Measurements from ENCODE around the gene KIF25.
"Not testable (repeated sequence)": the region's sequence is repeated elsewhere in the genome, so short reads cannot be mapped to it uniquely, and the experiment has no call there.

The KIF25 gene

GRCh38 chr6:167988945-167989841, 8.3 kb upstream of the KIF25 start:
- Histone ChIP-seq H3K27ac (ENCODE audit: low read depth, low read length) (no peak overlapping the region), H3K27me3 (ENCODE audit: control insufficient read depth, insufficient read depth, low read length) (no peaks in the 10 kb centered on the region), H3K9ac (ENCODE audit: low read length) (no peak overlapping the region), H3K4me1 (ENCODE audit: control insufficient read depth, insufficient read depth, low read length) (no peaks in the 10 kb centered on the region), H3K4me3 (ENCODE audit: low read length) (no peak overlapping the region), H3K36me3 (ENCODE audit: control insufficient read depth, insufficient read depth, low read length) (no peaks in the 10 kb centered on the region)

GRCh38 chr6:167990016-167990945, 7.2 kb upstream of the KIF25 start:
- H3K9ac ChIP-seq (ENCODE audit: low read length) = no peak overlapping the region
- H3K27ac ChIP-seq (ENCODE audit: low read depth, low read length) = no peak overlapping the region
- H3K4me3 ChIP-seq (ENCODE audit: low read length) = no peak overlapping the region
- no peaks in the 10 kb centered on the region for H3K4me1 ChIP-seq (ENCODE audit: control insufficient read depth, insufficient read depth, low read length)
- H3K36me3 ChIP-seq (ENCODE audit: control insufficient read depth, insufficient read depth, low read length) = no peaks in the 10 kb centered on the region
- no peaks in the 10 kb centered on the region for H3K27me3 ChIP-seq (ENCODE audit: control insufficient read depth, insufficient read depth, low read length)

- H3K27ac ChIP-seq (ENCODE audit: low read depth, low read length) = no peak overlapping the region
- H3K36me3 ChIP-seq (ENCODE audit: control insufficient read depth, insufficient read depth, low read length) = no peaks in the 10 kb centered on the region
- no peak overlapping the region for H3K9ac ChIP-seq (ENCODE audit: low read length)
- no peaks in the 10 kb centered on the region for H3K27me3 ChIP-seq (ENCODE audit: control insufficient read depth, insufficient read depth, low read length)
- H3K4me1 ChIP-seq (ENCODE audit: control insufficient read depth, insufficient read depth, low read length) = no peaks in the 10 kb centered on the region
- H3K4me3 ChIP-seq (ENCODE audit: low read length) = no peak overlapping the region
Measured at GRCh38 chr6:167993169-167993568, 4.3 kb upstream of the KIF25 start.

GRCh38 chr6:167993831-167994230, 3.6 kb upstream of the KIF25 start:
- Histone ChIP-seq H3K27ac (ENCODE audit: low read depth, low read length) (no peak overlapping the region), H3K9ac (ENCODE audit: low read length) (no peak overlapping the region)

GRCh38 chr6:167995302-167995701, 2.2 kb upstream of the KIF25 start:
- no peaks in the 10 kb centered on the region for H3K27me3 ChIP-seq (ENCODE audit: control insufficient read depth, insufficient read depth, low read length)
- no peaks in the 10 kb centered on the region for H3K4me1 ChIP-seq (ENCODE audit: control insufficient read depth, insufficient read depth, low read length)
- no peak overlapping the region for H3K4me3 ChIP-seq (ENCODE audit: low read length)
- no peak overlapping the region for H3K9ac ChIP-seq (ENCODE audit: low read length)
- no peaks in the 10 kb centered on the region for H3K36me3 ChIP-seq (ENCODE audit: control insufficient read depth, insufficient read depth, low read length)
- H3K27ac ChIP-seq (ENCODE audit: low read depth, low read length) = no peak overlapping the region

More at GRCh38 chr6:167993831-167994230, 3.6 kb upstream of the KIF25 start:
- Histone ChIP-seq H3K36me3 (ENCODE audit: control insufficient read depth, insufficient read depth, low read length) (no peaks in the 10 kb centered on the region), H3K4me3 (ENCODE audit: low read length) (no peak overlapping the region), H3K4me1 (ENCODE audit: control insufficient read depth, insufficient read depth, low read length) (no peaks in the 10 kb centered on the region), H3K27me3 (ENCODE audit: control insufficient read depth, insufficient read depth, low read length) (no peaks in the 10 kb centered on the region)

GRCh38 chr6:167995731-167996151, 1.7 kb upstream of the KIF25 start:
- Histone ChIP-seq H3K27ac (ENCODE audit: low read depth, low read length) (no peak overlapping the region), H3K4me3 (ENCODE audit: low read length) (no peak overlapping the region), H3K27me3 (ENCODE audit: control insufficient read depth, insufficient read depth, low read length) (no peaks in the 10 kb centered on the region), H3K4me1 (ENCODE audit: control insufficient read depth, insufficient read depth, low read length) (no peaks in the 10 kb centered on the region), H3K36me3 (ENCODE audit: control insufficient read depth, insufficient read depth, low read length) (no peaks in the 10 kb centered on the region), H3K9ac (ENCODE audit: low read length) (no peak overlapping the region)

GRCh38 chr6:167996424-167997199, 859 bp upstream of the KIF25 start:
- no peaks in the 10 kb centered on the region for H3K27me3 ChIP-seq (ENCODE audit: control insufficient read depth, insufficient read depth, low read length)
- no peak overlapping the region for H3K27ac ChIP-seq (ENCODE audit: low read depth, low read length)

GRCh38 chr6:167998215-167998614, 744 bp downstream of the KIF25 start:
- no peaks in the 10 kb centered on the region for H3K27me3 ChIP-seq (ENCODE audit: control insufficient read depth, insufficient read depth, low read length)

More at GRCh38 chr6:167996424-167997199, 859 bp upstream of the KIF25 start:
- Histone ChIP-seq H3K4me3 (ENCODE audit: low read length) (no peak overlapping the region), H3K9ac (ENCODE audit: low read length) (no peak overlapping the region), H3K36me3 (ENCODE audit: control insufficient read depth, insufficient read depth, low read length) (no peaks in the 10 kb centered on the region), H3K4me1 (ENCODE audit: control insufficient read depth, insufficient read depth, low read length) (no peaks in the 10 kb centered on the region)

GRCh38 chr6:168000198-168001028, 2.9 kb downstream of the KIF25 start:
- Histone ChIP-seq H3K4me1 (ENCODE audit: control insufficient read depth, insufficient read depth, low read length) (no peaks in the 10 kb centered on the region), H3K27ac (ENCODE audit: low read depth, low read length) (no peak overlapping the region), H3K4me3 (ENCODE audit: low read length) (no peak overlapping the region), H3K9ac (ENCODE audit: low read length) (no peak overlapping the region), H3K27me3 (ENCODE audit: control insufficient read depth, insufficient read depth, low read length) (no peaks in the 10 kb centered on the region), H3K36me3 (ENCODE audit: control insufficient read depth, insufficient read depth, low read length) (no peaks in the 10 kb centered on the region)

More at GRCh38 chr6:167998215-167998614, 744 bp downstream of the KIF25 start:
- H3K4me1 ChIP-seq (ENCODE audit: control insufficient read depth, insufficient read depth, low read length) = no peaks in the 10 kb centered on the region
- H3K36me3 ChIP-seq (ENCODE audit: control insufficient read depth, insufficient read depth, low read length) = no peaks in the 10 kb centered on the region
- no peak overlapping the region for H3K9ac ChIP-seq (ENCODE audit: low read length)
- no peak overlapping the region for H3K4me3 ChIP-seq (ENCODE audit: low read length)
- no peak overlapping the region for H3K27ac ChIP-seq (ENCODE audit: low read depth, low read length)

- Histone ChIP-seq H3K4me1 (ENCODE audit: control insufficient read depth, insufficient read depth, low read length) (no peaks in the 10 kb centered on the region), H3K27me3 (ENCODE audit: control insufficient read depth, insufficient read depth, low read length) (no peaks in the 10 kb centered on the region), H3K9ac (ENCODE audit: low read length) (no peak overlapping the region), H3K36me3 (ENCODE audit: control insufficient read depth, insufficient read depth, low read length) (no peaks in the 10 kb centered on the region), H3K27ac (ENCODE audit: low read depth, low read length) (no peak overlapping the region), H3K4me3 (ENCODE audit: low read length) (no peak overlapping the region)
Measured at GRCh38 chr6:168001029-168001332, 3.5 kb downstream of the KIF25 start.

GRCh38 chr6:168001514-168001913, 4.0 kb downstream of the KIF25 start:
- H3K36me3 ChIP-seq (ENCODE audit: control insufficient read depth, insufficient read depth, low read length); H3K4me3 ChIP-seq (ENCODE audit: low read length); H3K27me3 ChIP-seq (ENCODE audit: control insufficient read depth, insufficient read depth, low read length); H3K4me1 ChIP-seq (ENCODE audit: control insufficient read depth, insufficient read depth, low read length); H3K27ac ChIP-seq (ENCODE audit: low read depth, low read length); H3K9ac ChIP-seq (ENCODE audit: low read length): not testable (repeated sequence)

Measured in rectal smooth muscle tissue (tissue), 1 donor.